Stimulated activated CD8-positive, alpha-beta memory T cell treated with anti-CD3 and anti-CD28 coated beads, Interleukin-15, amount 100 ng/mL, for 24 hours (primary cell): ENCODE results near the gene ZWILCH.

Experiments used
- DNase-seq: peaks from one replicate; pipeline ENCODE4 v3.0.0-alpha.2; 2020; ENCODE audit warnings: low read depth

ZWILCH gene

GRCh38 chr15:66545255-66545654, 40.1 kb downstream of the ZWILCH start:
- no peak for DNase-seq

- no peak for DNase-seq
Observed at GRCh38 chr15:66555685-66556084, 50.6 kb downstream of the ZWILCH start.

DNA sequence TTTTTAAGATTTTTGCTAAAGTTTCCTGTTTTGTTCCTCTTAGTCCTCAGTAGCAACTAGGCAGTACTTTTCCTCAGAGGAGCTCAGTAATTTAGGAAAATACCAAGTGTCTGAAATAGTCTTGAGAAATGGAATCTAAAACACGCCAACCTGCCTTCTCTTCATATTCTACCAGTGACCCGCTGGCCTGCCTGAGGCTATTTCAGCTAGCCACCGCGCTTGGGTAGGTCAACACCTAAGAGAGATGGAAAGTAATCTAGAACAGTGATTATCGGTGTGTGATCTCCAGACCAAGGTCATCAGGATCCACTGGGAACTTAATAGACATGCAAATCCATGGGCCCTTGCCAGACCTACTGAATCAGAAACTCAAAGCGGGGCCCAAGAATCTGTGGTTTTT, 53.1 kb downstream of the ZWILCH start:
- DNase-seq, result no peak

DNA sequence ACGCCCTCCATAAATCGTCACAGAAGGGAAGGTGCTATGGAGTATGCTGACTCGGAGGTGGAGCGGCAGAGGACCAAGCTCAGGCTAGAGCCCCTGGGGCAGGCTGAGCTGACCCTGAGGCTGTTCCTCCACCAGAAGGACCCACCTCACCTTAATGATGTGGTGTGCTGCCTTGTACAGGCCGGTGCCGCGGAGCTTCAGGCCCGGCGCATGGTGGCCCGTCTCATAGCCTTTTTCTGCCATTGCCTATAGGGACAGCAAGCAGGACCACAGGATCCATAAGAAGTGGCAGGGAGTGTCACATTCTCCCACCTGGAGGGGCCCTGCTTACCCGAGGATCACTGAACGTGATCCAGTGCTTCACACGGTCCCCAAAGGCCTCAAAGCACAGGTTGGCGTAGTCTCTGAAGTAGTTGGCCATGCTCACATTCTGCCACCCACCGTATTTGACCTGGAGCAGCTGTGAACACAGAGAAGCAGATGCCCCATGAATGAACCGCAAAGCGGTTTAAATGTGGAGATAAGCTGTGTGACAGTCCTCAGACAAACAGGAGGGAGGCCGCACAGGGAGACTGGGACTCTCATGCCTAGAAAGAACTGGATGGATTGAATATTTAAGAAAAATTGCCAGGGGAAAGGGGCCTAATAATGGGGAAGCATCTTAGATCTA, 55.9 kb downstream of the ZWILCH start:
- DNase-seq, result no peak

- DNase-seq, result no peak
Observed at GRCh38 chr15:66563126-66563525, 58.0 kb downstream of the ZWILCH start.

- no peak for DNase-seq
Observed at GRCh38 chr15:66563566-66564110, 58.5 kb downstream of the ZWILCH start.

- DNase-seq, result no peak
Observed at GRCh38 chr15:66564136-66565041, 59.3 kb downstream of the ZWILCH start.

DNA sequence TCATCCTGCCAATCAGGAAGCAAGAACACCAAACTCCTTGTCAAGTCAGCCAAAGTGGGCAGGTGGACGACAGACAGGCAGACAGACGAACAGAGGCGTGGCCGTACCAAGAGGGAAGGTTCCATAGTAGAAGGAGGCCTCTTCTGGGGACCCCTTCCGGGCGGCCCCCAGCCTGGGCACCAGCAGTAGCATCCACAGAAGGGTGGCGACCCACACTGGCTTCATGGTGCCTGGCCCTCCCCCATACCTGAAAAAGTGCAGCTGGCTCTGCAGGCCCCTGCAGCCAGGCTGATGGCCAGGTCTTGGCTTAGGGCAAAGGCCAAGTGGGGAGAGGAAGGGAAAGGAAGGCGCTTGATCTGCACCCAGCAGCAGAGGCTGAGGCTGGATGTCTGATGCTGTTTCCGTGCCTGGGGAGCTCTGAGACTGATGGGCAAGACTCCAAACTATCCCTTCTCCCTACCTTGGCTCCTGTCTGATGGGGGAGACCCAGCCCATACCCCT, 60.1 kb downstream of the ZWILCH start:
- DNase-seq, result no peak

GRCh38 chr15:66565741-66566144, 60.6 kb downstream of the ZWILCH start, which contains the start of gene LCTL:
Gene LCTL, minus strand, starts transcription at chr15:66565998. Its CDS starts 633 bp downstream, at chr15:66565365.
- no peak for DNase-seq

- DNase-seq, result no peak
Observed at GRCh38 chr15:66566963-66567531, 61.9 kb downstream of the ZWILCH start.

GRCh38 chr15:66567897-66568296, 62.8 kb downstream of the ZWILCH start:
- DNase-seq, result no peak

DNA sequence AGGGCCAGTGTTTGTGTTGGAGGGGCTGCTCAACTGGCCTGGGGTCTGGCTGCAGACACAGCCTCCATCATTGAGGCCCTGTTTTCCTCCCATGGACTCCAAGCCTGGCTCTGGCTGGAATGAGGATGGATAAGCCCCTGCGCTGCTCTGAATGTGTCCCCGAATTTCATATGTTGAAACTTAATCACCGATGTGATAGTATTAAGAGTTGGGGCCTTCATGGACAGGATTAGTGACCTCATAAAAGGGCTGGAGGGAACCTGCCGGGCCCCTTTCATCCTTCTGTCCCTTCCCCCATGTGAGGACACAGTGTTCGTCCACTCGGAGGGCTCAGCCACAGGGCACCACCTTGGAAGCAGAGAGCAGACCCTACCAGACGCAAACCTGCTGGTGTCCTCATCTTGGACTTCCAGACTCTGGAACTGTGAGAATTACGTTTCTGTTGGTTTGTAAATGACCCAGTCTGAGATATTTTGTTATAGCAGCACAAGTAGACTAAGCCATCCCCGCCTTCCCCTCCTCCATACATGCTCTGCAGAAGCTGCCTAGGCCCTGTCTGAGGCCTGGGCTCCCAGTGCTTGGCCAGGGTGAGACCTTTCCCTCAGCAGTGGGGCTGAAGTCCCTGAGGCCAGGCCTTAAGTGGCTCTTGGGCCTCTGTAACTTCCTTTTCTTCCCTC, 64.5 kb downstream of the ZWILCH start:
- no peak for DNase-seq

DNA sequence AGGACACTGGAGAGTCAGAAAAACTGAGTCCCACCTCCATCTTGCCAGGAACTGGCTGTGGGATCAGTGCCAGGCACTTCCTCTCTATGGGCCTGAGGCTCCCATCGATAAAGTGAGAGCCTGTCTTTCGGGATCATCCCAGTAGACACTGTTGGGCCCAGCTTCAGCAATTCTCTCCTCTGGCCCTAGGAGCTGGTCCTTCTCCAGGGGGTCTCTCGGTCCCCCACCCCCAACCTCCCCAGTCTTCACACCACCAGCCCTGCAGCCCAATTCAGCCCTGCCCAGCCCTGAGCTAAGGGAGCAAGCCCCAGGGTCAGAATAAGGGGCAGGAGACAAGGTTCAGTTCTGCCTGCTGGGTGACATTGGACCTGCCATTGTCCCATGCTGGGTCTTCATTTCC, 65.2 kb downstream of the ZWILCH start:
- no peak for DNase-seq

GRCh38 chr15:66570842-66571478, 65.8 kb downstream of the ZWILCH start:
- no peak for DNase-seq

DNA sequence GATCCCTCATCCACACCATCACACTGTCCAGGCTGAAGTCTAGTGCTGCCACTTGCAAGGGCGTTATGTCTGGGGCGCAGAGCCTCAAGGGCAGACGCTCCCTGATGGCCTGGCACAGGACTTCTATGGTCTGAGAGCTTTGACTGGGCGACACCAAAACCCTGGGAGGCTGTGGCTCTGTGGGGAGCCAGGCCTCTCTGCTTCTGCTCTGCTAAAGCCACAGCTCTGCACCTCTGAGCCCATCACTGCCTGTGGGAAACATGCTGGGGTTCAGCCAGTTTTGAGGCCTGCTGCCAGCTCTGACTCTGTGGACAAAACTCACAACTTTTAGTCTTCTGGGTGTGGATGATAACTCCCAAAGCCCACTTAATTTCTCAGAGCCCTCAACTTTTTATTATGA, 67.0 kb downstream of the ZWILCH start:
- no peak for DNase-seq

DNA sequence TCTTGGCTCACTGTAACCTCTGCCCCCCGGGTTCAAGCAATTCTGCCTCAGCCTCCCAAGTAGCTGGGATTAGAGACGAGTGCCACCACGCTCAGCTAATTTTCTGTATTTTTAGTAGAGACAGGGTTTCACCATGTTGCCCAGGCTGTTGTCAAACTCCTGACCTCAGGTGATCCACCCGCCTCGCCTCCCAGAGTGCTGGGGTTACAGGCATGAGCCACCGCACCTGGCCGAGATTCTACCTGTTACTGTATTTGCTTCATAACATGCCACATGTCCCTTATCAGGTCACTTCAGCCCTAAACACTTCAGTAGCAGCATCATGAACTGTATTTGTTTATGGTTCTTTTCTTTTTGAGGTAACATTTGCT, 68.2 kb downstream of the ZWILCH start:
- no peak for DNase-seq

DNA sequence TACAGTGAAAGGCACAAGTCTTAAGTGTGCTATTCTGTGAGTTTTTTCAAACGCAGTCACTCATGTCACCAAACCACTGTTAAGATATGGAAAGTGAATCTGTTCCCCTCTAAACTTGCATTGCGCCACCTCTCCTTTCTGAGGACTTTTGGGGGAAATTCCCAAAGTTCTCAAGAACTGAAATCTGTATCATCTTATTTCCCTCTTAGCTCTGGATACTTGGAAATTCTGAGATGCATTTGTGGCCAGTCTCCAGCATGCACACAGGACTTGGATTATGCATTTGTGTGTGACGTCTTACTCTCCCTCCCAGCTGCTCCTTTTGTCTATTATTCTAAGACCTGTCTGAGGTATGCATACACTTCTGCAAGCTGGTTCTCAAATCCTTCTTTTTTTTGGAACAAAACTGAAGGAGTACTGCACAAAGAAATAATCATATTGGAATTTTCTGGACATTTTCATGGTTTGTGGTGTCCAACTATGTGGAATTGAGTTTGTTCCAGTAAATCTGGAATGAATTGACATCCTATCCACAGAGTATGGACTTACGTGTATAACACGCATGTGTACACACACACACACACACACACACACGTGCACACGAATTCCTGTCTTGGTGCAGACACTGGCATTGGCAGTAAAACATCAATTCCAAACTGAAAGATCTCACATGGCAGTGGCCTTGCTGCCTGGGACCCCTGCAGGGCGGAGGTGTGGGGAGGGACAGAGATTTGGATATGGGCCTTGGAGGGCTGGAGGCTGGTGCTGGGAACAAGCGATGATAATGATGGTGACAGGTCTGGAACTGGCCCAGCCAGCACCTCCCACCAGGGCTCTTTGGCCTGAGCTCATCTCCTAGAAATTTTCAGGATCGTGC, 68.8 kb downstream of the ZWILCH start:
- no peak for DNase-seq

DNA sequence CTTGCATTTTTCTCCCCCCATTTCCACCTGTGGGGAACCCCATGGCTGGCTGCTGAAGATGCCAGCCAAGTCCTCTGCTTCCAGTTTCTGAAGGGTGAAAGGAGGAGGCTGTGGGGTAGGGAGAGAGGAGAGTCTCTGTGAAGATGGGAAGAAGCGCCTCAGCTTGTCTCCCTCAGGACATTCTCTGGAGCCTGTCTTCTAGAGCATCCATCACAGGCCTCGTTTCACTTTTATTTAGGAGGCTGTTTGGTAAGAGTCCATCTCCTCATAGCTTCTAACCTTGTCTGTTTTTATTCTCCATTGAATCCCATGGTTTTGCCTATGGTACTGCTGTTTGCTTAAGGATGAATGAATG, 69.4 kb downstream of the ZWILCH start:
- DNase-seq, result no peak

DNA sequence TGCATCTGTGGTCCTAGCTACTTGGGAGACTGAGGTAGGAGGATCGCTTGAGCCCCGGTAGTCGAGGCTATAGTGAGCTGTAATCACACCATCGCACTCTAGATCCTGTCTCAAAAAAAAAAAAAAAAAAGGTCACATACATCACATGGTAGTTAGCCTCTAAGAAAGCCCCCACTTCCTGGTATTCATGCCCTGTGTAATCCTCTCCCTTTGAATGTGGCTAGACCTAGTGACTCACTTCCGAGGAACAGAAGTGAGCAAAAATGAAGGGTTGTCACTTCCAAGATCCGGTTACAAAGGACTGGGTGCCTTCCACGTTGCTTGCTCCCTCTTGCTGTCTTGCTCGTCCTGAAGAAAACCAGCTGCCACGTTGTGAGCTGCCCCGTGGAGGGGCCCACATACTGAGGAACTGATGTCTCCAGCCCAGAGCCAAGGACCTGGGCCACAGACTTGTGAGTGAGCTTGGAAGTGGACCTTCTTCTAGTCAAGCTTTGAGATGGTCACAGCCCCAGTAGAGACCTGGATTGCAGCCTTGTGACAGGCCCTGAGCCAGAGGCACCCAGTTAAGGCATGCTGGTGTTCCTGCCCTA, 73.3 kb downstream of the ZWILCH start:
- no peak for DNase-seq

GRCh38 chr15:66580643-66581042, 75.5 kb downstream of the ZWILCH start:
- DNase-seq, result no peak
